SW 1271 (cell line): ENCODE data around the gene ZNF805.
"Not testable (repeated sequence)": the region's sequence is repeated elsewhere in the genome, so short reads cannot be mapped to it uniquely, and the experiment has no call there.

Experiments used
- DNase-seq, 2 experiments: peaks; one replicate each; lab custom pipeline; 2025; lab: John Stamatoyannopoulos, UW

ZNF805 gene

GRCh38 chr19:57240311-57241090 is at the start of gene ZNF805:
Gene ZNF805 (plus strand): TSS chr19:57240632. CDS start chr19:57240892, 260 bp downstream.
- DNase-seq = peak; percentile 75 to 82

- DNase-seq = peak in 1 of 2 experiments; percentile 82
Observed at GRCh38 chr19:57191141-57192076, 49.0 kb upstream of the ZNF805 start, which contains the start of gene ZNF264. Gene ZNF264 (plus strand): TSS chr19:57191500. CDS start chr19:57191914, 414 bp downstream.

- DNase-seq = no peak
Observed at GRCh38 chr19:57192077-57192420, 48.4 kb upstream of the ZNF805 start.

- no peak for DNase-seq
Observed at GRCh38 chr19:57192993-57193392, 47.4 kb upstream of the ZNF805 start.

GRCh38 chr19:57197874-57198273 is 42.6 kb upstream of the ZNF805 start:
- DNase-seq = not testable (repeated sequence)

GRCh38 chr19:57202160-57202559 is 38.3 kb upstream of the ZNF805 start:
- DNase-seq = no peak

GRCh38 chr19:57210381-57210780 is 30.1 kb upstream of the ZNF805 start:
- DNase-seq = no peak

GRCh38 chr19:57212109-57212508 is 28.3 kb upstream of the ZNF805 start:
- DNase-seq = no peak

- no peak for DNase-seq
Observed at GRCh38 chr19:57227502-57227901, 12.9 kb upstream of the ZNF805 start.

GRCh38 chr19:57231686-57232085 is 8.7 kb upstream of the ZNF805 start:
- no peak for DNase-seq

- DNase-seq = no peak
Observed at GRCh38 chr19:57233207-57233606, 7.2 kb upstream of the ZNF805 start.

- DNase-seq = no peak
Observed at GRCh38 chr19:57239982-57240310, 486 bp upstream of the ZNF805 start.

GRCh38 chr19:57241176-57241575 is 744 bp downstream of the ZNF805 start:
- no peak for DNase-seq

- no peak for DNase-seq
Observed at GRCh38 chr19:57242821-57243220, 2.4 kb downstream of the ZNF805 start.

GRCh38 chr19:57244513-57244912 is 4.1 kb downstream of the ZNF805 start:
- DNase-seq = no peak

GRCh38 chr19:57245066-57245465 is 4.6 kb downstream of the ZNF805 start:
- no peak for DNase-seq

- DNase-seq = no peak
Observed at GRCh38 chr19:57245959-57246358, 5.5 kb downstream of the ZNF805 start.

GRCh38 chr19:57248646-57249045 is 8.2 kb downstream of the ZNF805 start:
- no peak for DNase-seq

- DNase-seq = no peak
Observed at GRCh38 chr19:57249329-57249728, 8.9 kb downstream of the ZNF805 start.

- DNase-seq = not testable (repeated sequence)
Observed at GRCh38 chr19:57253767-57254166, 13.3 kb downstream of the ZNF805 start.

GRCh38 chr19:57262044-57262443 is 21.6 kb downstream of the ZNF805 start:
- DNase-seq = no peak

GRCh38 chr19:57263244-57263741 is 22.9 kb downstream of the ZNF805 start:
- no peak for DNase-seq

- no peak for DNase-seq
Observed at GRCh38 chr19:57267291-57267690, 26.9 kb downstream of the ZNF805 start.
